OCI-LY3 (cell line): ENCODE measurements around the gene ESYT1.

ENCODE experiments used
- CTCF ChIP-seq: fragments of 200-600, 300-600 bp; sonication (generic); IDR thresholded peaks from 2 replicates; pipeline ENCODE4 v1.5.1; 2014; ENCODE audit warnings: antibody characterized with exemption, low read length, low read depth
- EZH2phosphoT487 ChIP-seq: fragments of 200-600 bp; shearing (Covaris generic); IDR thresholded peaks from 2 replicates; pipeline ENCODE4 v1.6.1; 2018; ENCODE audit warnings: antibody characterized with exemption, mixed run types, low read depth

GRCh38 chr12:56078931-56079722 is 48.9 kb upstream of the ESYT1 start:
- TF ChIP-seq CTCF (peak; percentile 37), EZH2phosphoT487 (no peak)
